Upper lobe of right lung (tissue), 1 donor: ENCODE measurements around the gene CHAF1A. TPM values are rescaled to one million over a fixed set of nuclear protein-coding genes. Genes with fewer than 3 reads are reported as not detected.

ENCODE experiments used
- ATAC-seq: fragments of 200-7000 bp; cut with Tn5 transposase; one replicate; pipeline ENCODE4 v1.9.1; 2020; ENCODE audit warnings: mild to moderate bottlenecking, moderate library complexity
- DNase-seq: peaks from one replicate; pipeline ENCODE4 v3.0.0-alpha.2; 2020
- H3K27ac ChIP-seq: fragments of 200-600 bp; one replicate; pipeline ENCODE4 v1.8.0; 2022
- H3K27me3 ChIP-seq: fragments of 200-600 bp; one replicate; pipeline ENCODE4 v1.8.0; 2022; ENCODE audit warnings: mild to moderate bottlenecking
- H3K36me3 ChIP-seq: fragments of 200-600 bp; one replicate; pipeline ENCODE4 v1.8.0; 2022
- H3K4me1 ChIP-seq: fragments of 200-600 bp; one replicate; pipeline ENCODE4 v1.8.0; 2022
- H3K4me3 ChIP-seq: fragments of 200-600 bp; one replicate; pipeline ENCODE4 v1.8.0; 2022; ENCODE audit warnings: mild to moderate bottlenecking
- H3K9me3 ChIP-seq: fragments of 200-600 bp; one replicate; pipeline ENCODE4 v1.8.0; 2022
- CTCF ChIP-seq: fragments of 200-600 bp; IDR thresholded peaks from one replicate; pipeline ENCODE4 v1.8.0; 2022; ENCODE audit warnings: antibody characterized with exemption
- intact Hi-C: fragments of 100-400 bp; cut with DNase I; formaldehyde crosslinking; loops from one replicate; pipeline ENCODE4 v1.11.0; 2022
- total RNA-seq: library from RNA; stranded (reverse); fragmentation: NEBNext Ultra II Directional; extraction: Animal tissue kit (Norgen Biotek cat#: 25700); gene quantifications from one replicate; pipeline ENCODE4 v1.2.1, GENCODE V29; 2021
- donor health status: DM: no; HTN: yes; CAD: no; lungs with severe emphysema.

The CHAF1A gene
- total RNA-seq, 1 donor from 2014 or later: 10.8 TPM

GRCh38 chr19:4431808-4432674 lies 29.6 kb downstream of the CHAF1A start:
- TF ChIP-seq CTCF: no peak
- DNase-seq: peak; percentile 83
- Histone ChIP-seq H3K27ac (no peak overlapping the region), H3K4me1 (no peaks in the 10 kb centered on the region), H3K4me3 (no peak overlapping the region), H3K27me3 (no peaks in the 10 kb centered on the region), H3K36me3 (peaks cover 7% of the 10 kb centered on the region), H3K9me3 (no peaks in the 10 kb centered on the region)
- peak; percentile 85 for ATAC-seq
- intact Hi-C loops: no loop called here

GRCh38 chr19:4432918-4433506 lies 30.6 kb downstream of the CHAF1A start:
- ATAC-seq (no peak), DNase-seq (no peak)
- TF ChIP-seq CTCF: no peak
- Histone ChIP-seq H3K27ac (no peak overlapping the region), H3K4me3 (no peak overlapping the region), H3K27me3 (no peaks in the 10 kb centered on the region), H3K36me3 (peaks cover 7% of the 10 kb centered on the region), H3K4me1 (no peaks in the 10 kb centered on the region), H3K9me3 (no peaks in the 10 kb centered on the region)
- intact Hi-C loops: no loop called here

- Histone ChIP-seq H3K9me3 (no peaks in the 10 kb centered on the region), H3K4me1 (no peaks in the 10 kb centered on the region), H3K4me3 (no peak overlapping the region), H3K36me3 (peaks cover 7% of the 10 kb centered on the region), H3K27me3 (no peaks in the 10 kb centered on the region), H3K27ac (no peak overlapping the region)
- no peak for TF ChIP-seq CTCF
- DNase-seq: no peak
- intact Hi-C loops: no loop called here
- no peak for ATAC-seq
Measured at GRCh38 chr19:4434391-4434790, 32.0 kb downstream of the CHAF1A start.

GRCh38 chr19:4436231-4436630 lies 33.8 kb downstream of the CHAF1A start:
- Histone ChIP-seq H3K4me3 (no peak overlapping the region), H3K9me3 (no peaks in the 10 kb centered on the region), H3K36me3 (peaks cover 7% of the 10 kb centered on the region), H3K27ac (no peak overlapping the region), H3K4me1 (no peaks in the 10 kb centered on the region), H3K27me3 (no peaks in the 10 kb centered on the region)
- no peak for TF ChIP-seq CTCF
- ATAC-seq (no peak), DNase-seq (no peak)
- intact Hi-C loops: no loop called here

GRCh38 chr19:4437103-4437502 lies 34.7 kb downstream of the CHAF1A start:
- no peak overlapping the region for H3K27ac ChIP-seq
- H3K9me3 ChIP-seq: no peaks in the 10 kb centered on the region
- intact Hi-C loops: no loop called here
- no peak for TF ChIP-seq CTCF
- no peak overlapping the region for H3K4me3 ChIP-seq
- DNase-seq (no peak), ATAC-seq (no peak)
- H3K4me1 ChIP-seq: no peaks in the 10 kb centered on the region
- no peaks in the 10 kb centered on the region for H3K27me3 ChIP-seq
- peaks cover 7% of the 10 kb centered on the region for H3K36me3 ChIP-seq
